Neural cell (in vitro differentiated cells): ENCODE measurements around the gene AIPL1. TPM values are rescaled to one million over a fixed set of nuclear protein-coding genes. Genes with fewer than 3 reads are reported as not detected.

Source experiments
- H2AFZ ChIP-seq: fragments of 200-600, 300-800 bp; sonication (generic), shearing (Covaris generic); 2 replicates; pipeline ENCODE4 v1.6.0; 2014; ENCODE audit warnings: low read depth, mild to moderate bottlenecking, antibody characterized with exemption, low read length, moderate library complexity
- H3F3A ChIP-seq: fragments of 200-600 bp; shearing (Covaris generic); 2 replicates; pipeline ENCODE4 v1.6.1; 2016; ENCODE audit warnings: mild to moderate bottlenecking, moderate library complexity, mixed read lengths, antibody characterized with exemption, low read length; ENCODE audit not compliant: insufficient read depth, poor library complexity, severe bottlenecking
- H3K27ac ChIP-seq: fragments of 200-600, 300-800 bp; sonication (generic), shearing (Covaris generic); 2 replicates; pipeline ENCODE4 v1.5.1; 2014; ENCODE audit warnings: mild to moderate bottlenecking, low read length, moderate library complexity
- H3K27me3 ChIP-seq: fragments of 300-800, 200-600 bp; sonication (generic), shearing (Covaris generic); 2 replicates; pipeline ENCODE4 v1.6.0; 2014; ENCODE audit warnings: mild to moderate bottlenecking, low read depth, low read length, moderate library complexity; ENCODE audit not compliant: insufficient read depth
- H3K36me3 ChIP-seq: fragments of 300-800, 200-600 bp; sonication (generic), shearing (Covaris generic); 2 replicates; pipeline ENCODE4 v1.5.1; 2014; ENCODE audit warnings: mild to moderate bottlenecking, antibody characterized with exemption, low read length, moderate library complexity; ENCODE audit not compliant: insufficient read depth
- H3K4me2 ChIP-seq: fragments of 300-800, 200-600 bp; sonication (generic), shearing (Covaris generic); 2 replicates; pipeline ENCODE4 v1.6.0; 2014; ENCODE audit warnings: mild to moderate bottlenecking, low read length
- H3K4me3 ChIP-seq: fragments of 300-800, 200-600 bp; sonication (generic), shearing (Covaris generic); 2 replicates; pipeline ENCODE4 v1.5.1; 2014; ENCODE audit warnings: mild to moderate bottlenecking, low read length, moderate library complexity
- H3K79me2 ChIP-seq: fragments of 200-600 bp; shearing (Covaris generic); replicated peaks from 2 replicates; pipeline ENCODE4 v1.6.0; 2014; ENCODE audit warnings: mild to moderate bottlenecking, low read length, moderate library complexity; ENCODE audit not compliant: insufficient read depth
- H3K9ac ChIP-seq: fragments of 300-800, 200-600 bp; sonication (generic), shearing (Covaris generic); 2 replicates; pipeline ENCODE4 v1.6.1; 2016; ENCODE audit warnings: mild to moderate bottlenecking, low read length, mixed read lengths
- H3K9me2 ChIP-seq: fragments of 200-600 bp; shearing (Covaris generic); 2 replicates; pipeline ENCODE4 v1.6.1; 2016; ENCODE audit warnings: mild to moderate bottlenecking, low read length, mixed read lengths; ENCODE audit not compliant: insufficient read depth
- H3K9me3 ChIP-seq: fragments of 200-600, 300-800 bp; sonication (generic), shearing (Covaris generic); 2 replicates; pipeline ENCODE4 v1.6.1; 2016; ENCODE audit warnings: mild to moderate bottlenecking, mixed run types, low read length, moderate library complexity, mixed read lengths
- H4K20me1 ChIP-seq: fragments of 200-600 bp; shearing (Covaris generic); 2 replicates; pipeline ENCODE4 v1.6.1; 2016; ENCODE audit warnings: mild to moderate bottlenecking, mixed run types; ENCODE audit not compliant: insufficient read depth
- CTCF ChIP-seq: fragments of 450-650 bp; IDR thresholded peaks from 2 replicates; pipeline ENCODE4 v1.5.1; 2014; ENCODE audit warnings: antibody characterized with exemption, mild to moderate bottlenecking, moderate library complexity; ENCODE audit not compliant: poor library complexity, severe bottlenecking
- EP300 ChIP-seq: fragments of 450-650 bp; conservative IDR thresholded peaks from 2 replicates; pipeline ENCODE4 v1.6.1; 2014; ENCODE audit warnings: antibody characterized with exemption, mild to moderate bottlenecking, moderate library complexity; ENCODE audit not compliant: poor library complexity, severe bottlenecking
- EZH2 ChIP-seq: fragments of 200-600, 300-800 bp; shearing (Covaris generic), sonication (generic); IDR thresholded peaks from 2 replicates; pipeline ENCODE4 v1.6.1; 2014; ENCODE audit warnings: antibody characterized with exemption, low read length, borderline replicate concordance, mild to moderate bottlenecking; ENCODE audit not compliant: insufficient read depth, poor library complexity, severe bottlenecking
- MXI1 ChIP-seq: fragments of 450-650 bp; conservative IDR thresholded peaks from 2 replicates; pipeline ENCODE4 v1.6.1; 2014; ENCODE audit warnings: antibody characterized with exemption, mild to moderate bottlenecking; ENCODE audit not compliant: poor library complexity, severe bottlenecking
- POLR2AphosphoS5 ChIP-seq: IDR thresholded peaks from 2 replicates; pipeline ENCODE4 v1.6.1; 2012
- RAD21 ChIP-seq: fragments of 450-650 bp; conservative IDR thresholded peaks from 2 replicates; pipeline ENCODE4 v1.6.1; 2014; ENCODE audit warnings: antibody characterized with exemption, mild to moderate bottlenecking, moderate library complexity
- REST ChIP-seq: IDR thresholded peaks from 2 replicates; pipeline ENCODE4 v1.6.1; 2012; ENCODE audit warnings: borderline replicate concordance
- SMC3 ChIP-seq: fragments of 450-650 bp; conservative IDR thresholded peaks from 2 replicates; pipeline ENCODE4 v1.6.1; 2014; ENCODE audit warnings: antibody characterized with exemption, mild to moderate bottlenecking, moderate library complexity; ENCODE audit not compliant: poor library complexity
- TAF1 ChIP-seq: IDR thresholded peaks from 2 replicates; pipeline ENCODE4 v1.6.1; 2012; ENCODE audit warnings: low read depth
- polyA plus RNA-seq: library from polyadenylated mRNA; depleted of rRNA; stranded (reverse); fragments of >200 nt; gene quantifications from 2 replicates; pipeline ENCODE4 v1.2.3, GENCODE V29; 2014

AIPL1 gene
- polyA plus RNA-seq, 1 donor from 2014 or later: not detected

- H2AFZ ChIP-seq: no peak overlapping the region
These were observed 1.0 kb upstream of the AIPL1 start for GRCh38 chr17:6435968-6436367.

GRCh38 chr17:6430769-6431168, 4.2 kb downstream of the AIPL1 start:
- no peak overlapping the region for H3K9ac ChIP-seq
- H3K9me3 ChIP-seq: no peaks in the 10 kb centered on the region
- H3K27ac ChIP-seq: no peak overlapping the region
- no peaks in the 10 kb centered on the region for H3F3A ChIP-seq
- H3K27me3 ChIP-seq: no peaks in the 10 kb centered on the region
- no peak overlapping the region for H3K4me3 ChIP-seq
- H3K36me3 ChIP-seq: no peaks in the 10 kb centered on the region
- no peaks in the 10 kb centered on the region for H3K9me2 ChIP-seq
- no peaks in the 10 kb centered on the region for H4K20me1 ChIP-seq
- no peaks in the 10 kb centered on the region for H3K79me2 ChIP-seq
- no peak overlapping the region for H3K4me2 ChIP-seq
- no peak overlapping the region for H2AFZ ChIP-seq
- TF ChIP-seq REST: no peak
- no peak for TF ChIP-seq TAF1
- TF ChIP-seq CTCF: no peak
- no peak for TF ChIP-seq EZH2
- TF ChIP-seq RAD21: no peak
- no peak for TF ChIP-seq SMC3

More at GRCh38 chr17:6435968-6436367, 1.0 kb upstream of the AIPL1 start:
- Histone ChIP-seq H3K27me3 (no peaks in the 10 kb centered on the region), H3K79me2 (no peaks in the 10 kb centered on the region), H4K20me1 (no peaks in the 10 kb centered on the region), H3F3A (no peaks in the 10 kb centered on the region), H3K4me3 (no peak overlapping the region), H3K4me2 (no peak overlapping the region), H3K27ac (no peak overlapping the region), H3K9ac (no peak overlapping the region), H3K9me3 (no peaks in the 10 kb centered on the region), H3K36me3 (no peaks in the 10 kb centered on the region), H3K9me2 (no peaks in the 10 kb centered on the region)
- TF ChIP-seq EZH2 (no peak), RAD21 (peak; percentile 91), TAF1 (no peak), POLR2AphosphoS5 (no peak), REST (no peak), EP300 (no peak), CTCF (peak; percentile 84), SMC3 (peak; percentile 90), MXI1 (peak; percentile 28)
